SK-N-SH (cell line): Measurements from ENCODE around the gene VSIG10. TPM values are rescaled to one million over a fixed set of nuclear protein-coding genes. Genes with fewer than 3 reads are reported as not detected.

Experiments used
- CTCF ChIA-PET: fragments of 300-600, 350-600 bp; formaldehyde crosslinking; extraction: SDS; loops from one replicate; lab custom pipeline; 2021; lab: Yijun Ruan, JAX
- POLR2A ChIA-PET: fragments of 350-600 bp; sonication (Branson Sonifier 250); formaldehyde crosslinking; extraction: SDS; loops from one replicate; lab custom pipeline; 2020; ENCODE audit warnings: antibody characterized with exemption, inconsistent platforms; lab: Yijun Ruan, JAX
- DNase-seq: peaks from one replicate; pipeline ENCODE4 v3.0.0; 2012
- H2AFZ ChIP-seq: fragments of 200-600 bp; sonication (generic); 2 replicates; pipeline ENCODE4 v1.8.1; 2016; ENCODE audit warnings: antibody characterized with exemption, mild to moderate bottlenecking, low read depth
- H3F3A ChIP-seq: fragments of 200-600 bp; sonication (generic); replicated peaks from 2 replicates; pipeline ENCODE3; 2016; ENCODE audit warnings: antibody characterized with exemption, mild to moderate bottlenecking; ENCODE audit not compliant: insufficient read depth
- H3K27ac ChIP-seq, 2 experiments: fragments of 200-500 bp in 1 of 2; fragments of 200-600 bp in 1 of 2; sonication (Bioruptor generic) in 1 of 2; sonication (generic), shearing (Covaris generic) in 1 of 2; 2 replicates each; pipeline versions ENCODE4 v1.5.1 to v1.6.1; 2014 to 2016; ENCODE audit warnings: low read depth in 2 of 2, inconsistent platforms in 1 of 2, low read length in 1 of 2, mild to moderate bottlenecking in 1 of 2, mixed read lengths in 1 of 2
- H3K27me3 ChIP-seq: fragments of 200-600 bp; sonication (generic), shearing (Covaris generic); 2 replicates; pipeline ENCODE4 v1.6.1; 2016; ENCODE audit warnings: mixed run types; ENCODE audit not compliant: insufficient read depth
- H3K36me3 ChIP-seq, 2 experiments: fragments of 200-500 bp in 1 of 2; fragments of 200-600 bp in 1 of 2; sonication (Bioruptor generic) in 1 of 2; sonication (generic) in 1 of 2; replicated peaks in 1 of 2; 2 replicates each; pipeline versions ENCODE3 to v1.5.1; 2014 to 2016; ENCODE audit warnings: low read length in 1 of 2, mild to moderate bottlenecking in 1 of 2; ENCODE audit not compliant: insufficient read depth in 2 of 2, control insufficient read depth in 1 of 2
- H3K4me1 ChIP-seq, 2 experiments: fragments of 200-500 bp in 1 of 2; fragments of 200-600 bp in 1 of 2; sonication (Bioruptor generic) in 1 of 2; sonication (generic), shearing (Covaris generic) in 1 of 2; 2 replicates each; pipeline versions ENCODE4 v1.5.1 to v1.6.1; 2014 to 2016; ENCODE audit warnings: low read depth in 1 of 2, low read length in 1 of 2, mixed run types in 1 of 2; ENCODE audit not compliant: insufficient read depth in 2 of 2, control insufficient read depth in 1 of 2
- H3K4me2 ChIP-seq: fragments of 200-600 bp; sonication (generic), shearing (Covaris generic); 2 replicates; pipeline ENCODE4 v1.6.1; 2017; ENCODE audit warnings: mixed run types
- H3K4me3 ChIP-seq, 2 experiments: fragments of 200-500 bp in 1 of 2; fragments of 200-600 bp in 1 of 2; sonication (Bioruptor generic) in 1 of 2; sonication (generic), shearing (Covaris generic) in 1 of 2; 2 replicates each; pipeline versions ENCODE4 v1.5.1 to v1.8.1; 2014 to 2016; ENCODE audit warnings: low read depth in 2 of 2, inconsistent platforms in 1 of 2, low read length in 1 of 2, mild to moderate bottlenecking in 1 of 2, mixed read lengths in 1 of 2, moderate library complexity in 1 of 2
- H3K79me2 ChIP-seq: fragments of 200-600 bp; sonication (generic); 2 replicates; pipeline ENCODE4 v1.8.1; 2017; ENCODE audit warnings: mild to moderate bottlenecking; ENCODE audit not compliant: insufficient read depth
- H3K9ac ChIP-seq: fragments of 200-600 bp; sonication (generic); 2 replicates; pipeline ENCODE4 v1.6.1; 2017; ENCODE audit warnings: mixed run types
- H3K9me2 ChIP-seq: fragments of 200-600 bp; sonication (generic); 2 replicates; pipeline ENCODE4 v1.6.1; 2017; ENCODE audit warnings: mixed run types
- H3K9me3 ChIP-seq: fragments of 200-600 bp; sonication (generic); 2 replicates; pipeline ENCODE4 v1.6.1; 2017; ENCODE audit warnings: mixed run types, mild to moderate bottlenecking, moderate library complexity
- H4K20me1 ChIP-seq: fragments of 200-600 bp; sonication (generic); 2 replicates; pipeline ENCODE4 v1.6.1; 2017; ENCODE audit warnings: mild to moderate bottlenecking, mixed run types; ENCODE audit not compliant: insufficient read depth
- CHD2 ChIP-seq: fragments of 150-350 bp; IDR thresholded peaks from 2 replicates; pipeline ENCODE4 v1.6.1; 2018; ENCODE audit warnings: low read length; ENCODE audit not compliant: partially characterized antibody
- CTCF ChIP-seq: fragments of 200-600 bp; sonication (generic); IDR thresholded peaks from 2 replicates; pipeline ENCODE4 v1.6.1; 2017; ENCODE audit warnings: antibody characterized with exemption, mild to moderate bottlenecking, moderate library complexity
- ELF1 ChIP-seq: IDR thresholded peaks from 2 replicates; pipeline ENCODE4 v1.4.0; 2012
- EZH2phosphoT487 ChIP-seq: fragments of 200-600 bp; sonication (generic); IDR thresholded peaks from 2 replicates; pipeline ENCODE4 v1.6.1; 2017; ENCODE audit warnings: low read depth, mixed run types, mild to moderate bottlenecking, antibody characterized with exemption, moderate library complexity, borderline replicate concordance
- FOSL2 ChIP-seq: IDR thresholded peaks from 2 replicates; pipeline ENCODE4 v1.4.0; 2012; ENCODE audit warnings: low read depth, mild to moderate bottlenecking, moderate library complexity, borderline replicate concordance
- GABPA ChIP-seq: IDR thresholded peaks from 2 replicates; pipeline ENCODE4 v1.4.0; 2012; ENCODE audit warnings: low read depth, mild to moderate bottlenecking
- GATA2 ChIP-seq: sonication (generic); formaldehyde crosslinking; IDR thresholded peaks from 2 replicates; pipeline ENCODE4 v1.5.0; 2020; ENCODE audit warnings: mild to moderate bottlenecking, missing genetic modification reagents
- JUND ChIP-seq: IDR thresholded peaks from 2 replicates; pipeline ENCODE4 v1.4.0; 2012
- MAX ChIP-seq: IDR thresholded peaks from 2 replicates; pipeline ENCODE4 v1.4.0; 2012; ENCODE audit warnings: low read depth
- NFIC ChIP-seq: IDR thresholded peaks from 2 replicates; pipeline ENCODE4 v1.4.0; 2012; ENCODE audit warnings: borderline replicate concordance
- NRF1 ChIP-seq: IDR thresholded peaks from 2 replicates; pipeline ENCODE4 v1.6.1; 2012; ENCODE audit warnings: low read depth, mild to moderate bottlenecking, low read length
- PBX3 ChIP-seq: IDR thresholded peaks from 2 replicates; pipeline ENCODE4; 2012
- POLR2AphosphoS5 ChIP-seq: IDR thresholded peaks from 2 replicates; pipeline ENCODE4 v1.6.1; 2012; ENCODE audit warnings: low read depth, low read length
- RAD21 ChIP-seq: IDR thresholded peaks from 2 replicates; pipeline ENCODE4 v1.6.1; 2012; ENCODE audit warnings: mild to moderate bottlenecking, low read length
- RCOR1 ChIP-seq: fragments of 150-350 bp; IDR thresholded peaks from 2 replicates; pipeline ENCODE4 v1.6.1; 2017; ENCODE audit warnings: antibody characterized with exemption, low read length
- RFX5 ChIP-seq: IDR thresholded peaks from 2 replicates; pipeline ENCODE4 v1.6.1; 2012; ENCODE audit warnings: mild to moderate bottlenecking, improper control_type of control experiment, low read length
- TAF1 ChIP-seq: IDR thresholded peaks from 2 replicates; pipeline ENCODE4 v1.6.1; 2012; ENCODE audit warnings: low read depth, mild to moderate bottlenecking, low read length, moderate library complexity, borderline replicate concordance
- TCF12 ChIP-seq: IDR thresholded peaks from 2 replicates; pipeline ENCODE4 v1.4.0; 2012
- TEAD4 ChIP-seq: IDR thresholded peaks from 2 replicates; pipeline ENCODE4 v1.4.0; 2012; ENCODE audit warnings: mild to moderate bottlenecking, borderline replicate concordance; ENCODE audit not compliant: insufficient read depth
- USF1 ChIP-seq: IDR thresholded peaks from 2 replicates; pipeline ENCODE4 v1.4.0; 2012; ENCODE audit warnings: low read depth, borderline replicate concordance
- USF2 ChIP-seq: fragments of 150-350 bp; IDR thresholded peaks from 2 replicates; pipeline ENCODE4 v1.6.1; 2017; ENCODE audit warnings: antibody characterized with exemption, low read length, low read depth, borderline replicate concordance
- YY1 ChIP-seq: IDR thresholded peaks from 2 replicates; pipeline ENCODE4 v1.4.0; 2012; ENCODE audit warnings: low read depth, mild to moderate bottlenecking
- ZBTB33 ChIP-seq: IDR thresholded peaks from 2 replicates; pipeline ENCODE4 v1.4.0; 2012; ENCODE audit warnings: low read depth, borderline replicate concordance
- WGBS: methylation state at CpG from one replicate; pipeline ENCODE4 v1.1.6; 2017; ENCODE audit warnings: low lambda C conversion rate; 5-methylcytosine and 5-hydroxymethylcytosine counted together
- polyA plus RNA-seq, 3 experiments: library from polyadenylated mRNA; depleted of rRNA; stranded (reverse); fragments of >200 nt; gene quantifications; 2 replicates each; pipeline ENCODE4 v1.2.3, GENCODE V29; 2012

The VSIG10 gene
- polyA plus RNA-seq, 1 of the 3 experiments (the other 2 are of a cell fraction): 12.5 TPM

GRCh38 chr12:118073768-118074167 lies 30.0 kb downstream of the VSIG10 start:
- H3K9me3 ChIP-seq: no peaks in the 10 kb centered on the region
- H3K9ac ChIP-seq: no peak overlapping the region
- H4K20me1 ChIP-seq: no peaks in the 10 kb centered on the region
- no peaks in the 10 kb centered on the region for H3K4me1 ChIP-seq
- no peaks in the 10 kb centered on the region for H3K79me2 ChIP-seq
- H3K4me3 ChIP-seq: no peak overlapping the region
- H3F3A ChIP-seq: no peaks in the 10 kb centered on the region
- TF ChIP-seq GABPA: no peak
- no peak for TF ChIP-seq TCF12
- no peak for TF ChIP-seq NFIC
- no peak for TF ChIP-seq JUND
- no peak for TF ChIP-seq TAF1
- no peak for TF ChIP-seq YY1
- TF ChIP-seq, all 33 proteins: peak for 0
- no peak overlapping the region for H3K4me2 ChIP-seq
- no peaks in the 10 kb centered on the region for H3K9me2 ChIP-seq
- no peak for DNase-seq
- H3K27ac ChIP-seq: no peak overlapping the region
- peaks cover 0 to 17% of the 10 kb centered on the region in 2 experiments for H3K36me3 ChIP-seq
- CTCF ChIA-PET: interaction anchor here (1.1 kb wide), 1 partner anchor 10 kb away, joined by 3 read pairs; no protein-coding TSS in a partner anchor
- POLR2A ChIA-PET: no interaction called here
- 97% methylated on average over 4 of the region's 4 CpGs for WGBS
- H2AFZ ChIP-seq: no peak overlapping the region
- H3K27me3 ChIP-seq: no peaks in the 10 kb centered on the region

- ChIA-PET POLR2A (no interaction called here), CTCF (interaction anchor here (0.8 kb wide), 1 partner anchor 36 kb away, joined by 4 read pairs; no protein-coding TSS in a partner anchor)
- TF ChIP-seq YY1 (no peak), TCF12 (no peak), FOSL2 (no peak), TEAD4 (no peak), EZH2phosphoT487 (no peak), CHD2 (no peak), ZBTB33 (no peak), CTCF (no peak), MAX (no peak), PBX3 (no peak), POLR2AphosphoS5 (no peak), USF2 (no peak), NRF1 (no peak), RAD21 (no peak), NFIC (no peak), RCOR1 (no peak), USF1 (no peak), RFX5 (no peak), ELF1 (no peak), GATA2 (CRISPR knock-in tag) (no peak)
- Histone ChIP-seq H3K36me3 (peaks cover 0 to 18% of the 10 kb centered on the region in 2 experiments), H3K27me3 (no peaks in the 10 kb centered on the region), H4K20me1 (no peaks in the 10 kb centered on the region), H2AFZ (no peak overlapping the region), H3K9ac (no peak overlapping the region), H3K9me3 (no peaks in the 10 kb centered on the region), H3K4me1 (no peaks in the 10 kb centered on the region), H3K27ac (no peak overlapping the region), H3K79me2 (no peaks in the 10 kb centered on the region), H3K4me2 (no peak overlapping the region), H3K4me3 (no peak overlapping the region), H3K9me2 (no peaks in the 10 kb centered on the region), H3F3A (peaks cover 2% of the 10 kb centered on the region)
- 93% methylated on average over 3 of the region's 3 CpGs for WGBS
- no peak for DNase-seq
These were observed 33.2 kb downstream of the VSIG10 start for GRCh38 chr12:118070650-118071049.
